ENCODE data around the gene SLC35E4.
"Not testable (repeated sequence)": the region's sequence is repeated elsewhere in the genome, so short reads cannot be mapped to it uniquely, and the experiment has no call there.

SLC35E4 gene

DNA sequence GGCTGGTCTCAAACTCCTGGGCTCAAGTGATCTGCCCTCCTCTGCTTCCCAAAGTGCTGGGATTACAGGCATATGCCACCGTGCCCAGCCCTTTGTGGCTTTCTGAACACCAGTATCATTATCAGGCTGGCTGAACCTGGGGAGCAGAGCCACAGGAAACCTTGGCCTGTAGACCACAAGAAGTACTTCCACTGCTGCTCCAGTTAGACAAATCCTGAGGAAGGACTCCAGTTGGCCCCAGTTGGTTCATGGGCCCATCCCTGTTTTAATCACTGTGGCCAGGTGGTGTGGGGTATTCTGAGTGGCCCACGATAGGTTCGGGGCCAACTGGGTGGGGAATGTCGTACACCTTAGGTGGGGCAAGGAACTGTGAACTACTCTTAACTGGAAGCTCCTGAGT lies 37.6 kb downstream of the SLC35E4 start:
- Histone ChIP-seq H3K4me1 (peaks cover 6% of the 10 kb centered on the region), H3K4me3 (ENCODE audit: low read depth, low read length) (no peak overlapping the region), H3K9me3 (no peaks in the 10 kb centered on the region), H3K36me3 (no peaks in the 10 kb centered on the region), H3K27me3 (no peaks in the 10 kb centered on the region)
- TF ChIP-seq, protein P1, sequence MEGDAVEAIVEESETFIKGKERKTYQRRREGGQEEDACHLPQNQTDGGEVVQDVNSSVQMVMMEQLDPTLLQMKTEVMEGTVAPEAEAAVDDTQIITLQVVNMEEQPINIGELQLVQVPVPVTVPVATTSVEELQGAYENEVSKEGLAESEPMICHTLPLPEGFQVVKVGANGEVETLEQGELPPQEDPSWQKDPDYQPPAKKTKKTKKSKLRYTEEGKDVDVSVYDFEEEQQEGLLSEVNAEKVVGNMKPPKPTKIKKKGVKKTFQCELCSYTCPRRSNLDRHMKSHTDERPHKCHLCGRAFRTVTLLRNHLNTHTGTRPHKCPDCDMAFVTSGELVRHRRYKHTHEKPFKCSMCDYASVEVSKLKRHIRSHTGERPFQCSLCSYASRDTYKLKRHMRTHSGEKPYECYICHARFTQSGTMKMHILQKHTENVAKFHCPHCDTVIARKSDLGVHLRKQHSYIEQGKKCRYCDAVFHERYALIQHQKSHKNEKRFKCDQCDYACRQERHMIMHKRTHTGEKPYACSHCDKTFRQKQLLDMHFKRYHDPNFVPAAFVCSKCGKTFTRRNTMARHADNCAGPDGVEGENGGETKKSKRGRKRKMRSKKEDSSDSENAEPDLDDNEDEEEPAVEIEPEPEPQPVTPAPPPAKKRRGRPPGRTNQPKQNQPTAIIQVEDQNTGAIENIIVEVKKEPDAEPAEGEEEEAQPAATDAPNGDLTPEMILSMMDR (IDR thresholded peaks at IDR 0.05; ENCODE audit: low read depth, low read length), result no peak
- no peak for DNase-seq

DNA sequence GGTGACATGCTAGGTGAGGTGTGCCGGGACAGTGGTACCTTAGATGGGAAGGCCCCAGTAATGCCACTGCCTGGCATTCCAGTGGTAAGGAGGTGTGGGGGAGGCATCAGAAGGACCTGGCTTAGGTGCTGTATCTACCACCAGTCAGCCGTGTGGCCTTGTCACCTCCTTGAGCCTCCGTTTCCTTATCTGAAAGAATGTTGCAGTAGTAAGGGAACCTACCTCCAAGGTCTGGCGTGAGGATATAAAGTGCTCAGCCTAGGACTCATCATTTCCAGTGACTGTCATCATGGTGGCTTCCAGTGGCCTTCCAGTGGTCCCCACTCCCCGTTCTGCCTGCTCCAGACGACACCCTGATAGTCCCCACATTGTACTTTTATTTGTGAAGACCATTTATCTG lies 38.9 kb downstream of the SLC35E4 start:
- Histone ChIP-seq H3K27me3 (no peaks in the 10 kb centered on the region), H3K36me3 (no peaks in the 10 kb centered on the region), H3K4me1 (peaks cover 6% of the 10 kb centered on the region), H3K9me3 (no peaks in the 10 kb centered on the region), H3K4me3 (ENCODE audit: low read depth, low read length) (no peak overlapping the region)
- DNase-seq, result no peak
- TF ChIP-seq, protein P1 (IDR thresholded peaks at IDR 0.05; ENCODE audit: low read depth, low read length), result no peak

DNA sequence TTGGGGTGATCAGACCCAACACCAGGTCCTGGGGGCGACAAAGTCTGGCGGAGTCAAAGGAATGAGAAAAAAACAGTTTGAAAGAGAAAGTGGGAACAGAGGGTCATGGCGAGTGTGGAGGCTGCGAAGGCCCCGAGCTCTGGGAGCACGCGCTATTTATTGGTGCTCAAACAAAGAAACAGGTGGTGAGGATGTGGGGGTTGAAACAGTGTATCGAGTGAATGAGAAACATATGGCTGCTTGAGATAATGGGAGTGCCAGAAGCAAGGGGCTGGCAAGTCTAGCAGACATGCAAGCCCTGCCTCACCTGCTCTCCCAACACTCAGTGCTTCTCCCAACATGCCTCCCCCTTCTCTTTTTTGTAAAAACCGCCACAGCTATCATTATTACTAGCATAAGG lies 39.9 kb downstream of the SLC35E4 start:
- Histone ChIP-seq H3K9me3 (no peaks in the 10 kb centered on the region), H3K4me1 (peaks cover 6% of the 10 kb centered on the region), H3K27me3 (no peaks in the 10 kb centered on the region), H3K4me3 (ENCODE audit: low read depth, low read length) (no peak overlapping the region), H3K36me3 (no peaks in the 10 kb centered on the region)
- TF ChIP-seq, protein P1 (IDR thresholded peaks at IDR 0.05; ENCODE audit: low read depth, low read length), result no peak
- DNase-seq, result peak; percentile 27

DNA sequence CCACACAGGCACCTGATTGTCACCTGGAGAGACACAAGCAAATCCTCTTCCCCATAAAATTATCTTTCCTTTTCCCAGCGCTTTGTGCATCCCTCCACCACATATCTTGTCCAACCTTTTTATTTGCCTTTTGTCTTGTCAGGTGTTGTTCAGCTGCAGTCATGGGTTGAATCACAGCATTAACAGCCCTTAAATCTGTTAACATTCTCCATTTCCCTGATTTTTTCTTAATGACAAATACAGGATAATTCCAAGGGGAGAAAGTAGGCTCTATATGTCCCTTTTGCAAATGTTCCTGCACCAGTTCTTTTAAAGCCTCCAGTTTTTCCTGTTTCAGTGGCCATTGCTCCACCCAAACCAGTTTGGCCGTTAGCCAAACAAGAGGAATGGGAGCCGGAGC lies 41.0 kb downstream of the SLC35E4 start:
- DNase-seq; H3K9me3 ChIP-seq; H3K4me3 ChIP-seq (ENCODE audit: low read depth, low read length); H3K36me3 ChIP-seq; H3K27me3 ChIP-seq: not testable (repeated sequence)
- H3K4me1 ChIP-seq, result peaks cover 15% of the 10 kb centered on the region

DNA sequence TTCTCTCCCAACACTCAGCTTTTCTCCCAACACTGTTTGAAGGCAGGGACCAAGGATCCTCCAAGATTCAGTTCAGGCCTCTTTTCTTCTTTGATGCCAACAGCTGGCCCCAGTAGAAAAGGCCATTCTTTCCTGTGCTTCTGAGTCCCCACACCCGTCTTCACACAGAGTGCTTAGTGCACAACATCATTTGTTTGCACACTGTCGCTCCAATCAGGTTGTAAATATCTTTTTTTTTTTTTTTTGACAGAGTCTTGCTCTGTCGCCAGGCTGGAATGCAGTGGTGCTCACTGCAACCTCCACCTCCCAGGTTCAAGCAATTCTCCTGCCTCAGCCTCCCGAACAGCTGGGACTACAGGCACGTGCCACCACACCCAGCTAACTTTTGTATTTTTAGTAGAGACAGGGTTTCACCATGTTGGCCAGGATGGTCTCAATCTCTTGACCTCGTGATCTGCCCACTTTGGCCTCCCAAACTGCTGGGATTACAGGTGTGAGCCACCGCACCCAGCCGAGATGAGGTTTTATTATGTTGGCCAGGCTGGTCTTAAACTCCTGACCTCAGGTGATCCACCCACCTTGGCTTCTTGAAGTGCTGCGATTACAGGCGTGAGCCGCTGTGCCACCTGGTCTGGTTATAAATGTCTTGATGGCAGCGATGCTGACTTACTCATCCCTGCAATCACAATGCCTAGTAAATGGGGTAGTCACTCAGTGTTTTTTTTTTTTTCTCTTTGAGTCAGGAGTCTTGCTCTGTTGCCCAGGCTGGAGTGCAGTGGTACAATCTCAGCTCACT lies 44.5 kb downstream of the SLC35E4 start:
- not testable (repeated sequence) for H3K9me3 ChIP-seq; H3K4me3 ChIP-seq (ENCODE audit: low read depth, low read length); H3K36me3 ChIP-seq; DNase-seq; H3K27me3 ChIP-seq
- H3K4me1 ChIP-seq, result peaks cover 21% of the 10 kb centered on the region

DNA sequence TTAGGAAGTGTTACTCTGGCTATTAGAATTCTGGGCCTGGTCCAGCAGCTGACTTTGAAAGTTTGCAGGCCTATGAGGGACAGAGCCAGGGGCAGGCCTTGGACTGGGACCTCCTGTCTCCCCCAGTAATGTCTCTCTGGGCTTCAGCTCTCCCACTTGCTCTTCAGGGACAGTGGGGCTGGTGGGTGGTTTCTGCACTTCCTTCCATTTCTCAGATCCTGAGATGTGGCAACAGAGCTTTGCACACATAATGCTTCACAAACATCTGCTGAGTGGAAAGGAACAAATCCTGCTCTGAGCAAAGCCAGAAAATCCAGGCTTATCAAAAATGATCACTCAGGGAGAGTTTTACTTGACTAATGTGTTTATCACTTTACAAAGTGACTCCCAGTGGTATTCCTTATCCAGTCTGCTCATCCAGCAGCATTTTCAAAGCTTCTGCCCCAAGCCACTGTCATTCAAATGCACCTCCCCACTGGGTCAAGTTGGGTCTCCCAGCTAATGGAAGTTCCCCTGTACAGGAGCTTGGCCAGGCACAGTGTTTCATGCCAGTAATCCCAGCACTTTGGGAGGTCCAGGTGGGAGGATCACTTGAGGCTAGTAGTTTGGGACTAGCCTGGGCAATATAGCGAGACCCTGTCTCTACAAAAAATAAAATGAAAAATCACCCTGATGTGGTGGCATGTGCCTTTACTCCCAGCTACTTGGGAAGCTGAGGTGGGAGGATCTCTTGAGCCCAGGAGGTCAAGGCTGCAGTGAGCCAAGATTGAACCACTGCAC lies 45.6 kb downstream of the SLC35E4 start:
- TF ChIP-seq, protein P1 (IDR thresholded peaks at IDR 0.05; ENCODE audit: low read depth, low read length), result no peak
- no peaks in the 10 kb centered on the region for H3K9me3 ChIP-seq
- no peaks in the 10 kb centered on the region for H3K27me3 ChIP-seq
- H3K36me3 ChIP-seq, result no peaks in the 10 kb centered on the region
- peak; percentile 29 for DNase-seq
- peaks cover 15% of the 10 kb centered on the region for H3K4me1 ChIP-seq
- no peak overlapping the region for H3K4me3 ChIP-seq (ENCODE audit: low read depth, low read length)

DNA sequence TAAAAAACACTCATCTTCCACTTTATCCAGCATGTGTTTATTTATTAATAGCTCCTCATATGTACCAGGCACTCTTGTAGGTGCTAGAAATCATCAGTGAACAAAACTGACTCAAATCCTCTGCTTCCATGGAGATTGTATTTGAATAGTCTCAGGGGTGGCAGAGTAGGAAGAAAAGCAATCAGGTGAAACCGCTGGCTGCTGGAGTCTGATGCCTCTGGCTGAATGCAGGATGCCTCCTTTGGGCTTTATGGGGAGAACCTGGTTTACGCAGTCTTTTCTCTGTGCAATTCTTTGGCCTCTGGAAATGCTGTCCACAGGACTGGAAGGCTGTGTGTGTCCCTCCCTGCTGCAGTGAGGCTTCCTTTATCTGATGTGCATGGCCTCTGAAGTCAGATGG lies 46.2 kb downstream of the SLC35E4 start:
- no peak for DNase-seq

More for the DNA sequence above, 46.2 kb downstream of the SLC35E4 start:
- Histone ChIP-seq H3K36me3 (no peaks in the 10 kb centered on the region), H3K27me3 (no peaks in the 10 kb centered on the region), H3K4me3 (ENCODE audit: low read depth, low read length) (no peak overlapping the region), H3K4me1 (peaks cover 15% of the 10 kb centered on the region), H3K9me3 (no peaks in the 10 kb centered on the region)
- TF ChIP-seq, protein P1 (IDR thresholded peaks at IDR 0.05; ENCODE audit: low read depth, low read length), result no peak

Data from BE2C (cell line).